ENCODE data around the gene KRTAP10-10.

GRCh38 chr21:44589586-44590305 lies 47.4 kb upstream of the KRTAP10-10 start:
- TF ChIP-seq TAF1 (IDR thresholded peaks at IDR 0.05; ENCODE audit: borderline replicate concordance, low read depth, low read length) (no peak), POLR2A (IDR thresholded peaks at IDR 0.05; ENCODE audit: low read depth, low read length) (no peak), POLR2AphosphoS5 (IDR thresholded peaks at IDR 0.05; ENCODE audit: low read depth, low read length) (no peak)

All from GM12892 (cell line).